Measurements from ENCODE around the gene GAGE13. TPM values are rescaled to one million over a fixed set of nuclear protein-coding genes. Genes with fewer than 3 reads are reported as not detected.

Gene GAGE13
- total and polyA plus RNA-seq, 2 donors (not counting 3 experiments of a cell fraction or from before 2014, with no cell fraction given), result not detected

DNA sequence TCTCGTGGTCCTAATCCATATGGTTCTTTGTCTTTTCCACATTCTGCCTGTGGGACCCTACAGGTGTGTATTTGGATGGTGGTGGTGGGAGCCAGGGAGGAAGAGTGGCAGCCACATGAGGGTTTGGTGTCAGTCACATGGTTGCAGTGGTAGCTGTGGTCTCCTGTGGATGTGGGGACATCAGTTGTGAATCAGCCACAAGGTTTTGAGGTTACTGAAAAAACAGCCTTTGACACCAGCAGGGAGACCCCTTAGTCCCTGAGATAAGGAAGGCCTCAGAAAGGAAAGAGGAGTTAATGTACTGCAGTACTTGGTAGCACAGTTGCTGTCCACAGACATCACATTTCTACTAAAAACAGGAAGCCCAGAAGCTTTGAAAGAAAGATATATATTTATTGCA, 43.7 kb upstream of the GAGE13 start:
- H3K4me2 ChIP-seq (ENCODE audit: insufficient read depth, low read length), result no peak overlapping the region
- H3K9ac ChIP-seq (replicated peaks; ENCODE audit: extremely low read depth, insufficient read depth, low read length), result no peak overlapping the region
- intact Hi-C loops (cut with micrococcal nuclease), result no loop called here
- TF ChIP-seq POLR2AphosphoS5 (IDR thresholded peaks at IDR 0.05; ENCODE audit: insufficient read depth, low read depth, low read length), result no peak
- no peak for TF ChIP-seq EZH2 (IDR thresholded peaks at IDR 0.05; ENCODE audit: borderline replicate concordance, low read depth, low read length, severe bottlenecking)
- TF ChIP-seq GATA2 (IDR thresholded peaks at IDR 0.05; ENCODE audit: insufficient read depth, insufficient read length, low read depth, low read length), result no peak
- no peak for TF ChIP-seq POLR2A (IDR thresholded peaks at IDR 0.05; ENCODE audit: low read depth, low read length)
- TF ChIP-seq CTCF (IDR thresholded peaks at IDR 0.05; ENCODE audit: extremely low read depth in 1 of 2, insufficient read depth in 1 of 2, low read depth in 1 of 2, low read length in 2 of 2), result no peak
- no peak for TF ChIP-seq MYC (IDR thresholded peaks at IDR 0.05; ENCODE audit: low read depth, low read length)
- TF ChIP-seq MAX (IDR thresholded peaks at IDR 0.05; ENCODE audit: insufficient read depth, insufficient read length), result no peak
- no peak for TF ChIP-seq FOS (IDR thresholded peaks at IDR 0.05; ENCODE audit: borderline replicate concordance, insufficient read depth, low read length)
- TF ChIP-seq JUN (IDR thresholded peaks at IDR 0.05; ENCODE audit: borderline replicate concordance, insufficient read depth, insufficient read length, low read depth), result no peak
- no peak overlapping the region for H3K27ac ChIP-seq (ENCODE audit: insufficient read depth, low read depth, low read length)
- H3K9me3 ChIP-seq (replicated peaks; ENCODE audit: control insufficient read depth, insufficient read depth, low read length), result no peaks in the 10 kb centered on the region
- BruUV-seq (replicated peaks), result no TSS peak
- no peaks in the 10 kb centered on the region for H3K36me3 ChIP-seq (ENCODE audit: control insufficient read depth in 2 of 2, extremely low read depth in 1 of 2, insufficient read depth in 2 of 2, low read length in 2 of 2)
- DNase-seq (ENCODE audit: low read depth, low spot score), result no peak
- dilution Hi-C loops (cut with MboI; ENCODE audit: extremely low pct_ligation_motif_present, low sequenced_read_pairs), result no loop called here
- H3K79me2 ChIP-seq (ENCODE audit: control insufficient read depth, insufficient read depth, low read length), result no peaks in the 10 kb centered on the region
- H3K27me3 ChIP-seq (ENCODE audit: control insufficient read depth in 2 of 2, insufficient read depth in 2 of 2, low read length in 2 of 2), result no peaks in the 10 kb centered on the region
- no peak for FAIRE-seq
- POLR2A ChIA-PET, result no interaction called here
- no peak overlapping the region for H2AFZ ChIP-seq (ENCODE audit: low read depth, low read length)
- no peaks in the 10 kb centered on the region for H3K4me1 ChIP-seq (ENCODE audit: control insufficient read depth, extremely low read depth, insufficient read depth, low read length)
- CTCF ChIA-PET, result no interaction called here
- H3K9me1 ChIP-seq (replicated peaks; ENCODE audit: control insufficient read depth, extremely low read depth, insufficient read depth, low read length), result no peaks in the 10 kb centered on the region
- no peaks in the 10 kb centered on the region for H4K20me1 ChIP-seq (replicated peaks; ENCODE audit: control insufficient read depth, extremely low read depth, insufficient read depth, low read length)
- no peak overlapping the region for H3K4me3 ChIP-seq (replicated peaks in 1 of 3; ENCODE audit: insufficient read depth in 1 of 3, low read depth in 1 of 3, low read length in 3 of 3)
